ENCODE results near the gene TENM4. TPM values are rescaled to one million over a fixed set of nuclear protein-coding genes. Genes with fewer than 3 reads are reported as not detected.

Gene TENM4
- total and polyA plus RNA-seq, 2 of the 8 experiments (the other 6 are each of a cell fraction or from before 2014, with no cell fraction given), result 3.5 to 7.2 TPM

DNA sequence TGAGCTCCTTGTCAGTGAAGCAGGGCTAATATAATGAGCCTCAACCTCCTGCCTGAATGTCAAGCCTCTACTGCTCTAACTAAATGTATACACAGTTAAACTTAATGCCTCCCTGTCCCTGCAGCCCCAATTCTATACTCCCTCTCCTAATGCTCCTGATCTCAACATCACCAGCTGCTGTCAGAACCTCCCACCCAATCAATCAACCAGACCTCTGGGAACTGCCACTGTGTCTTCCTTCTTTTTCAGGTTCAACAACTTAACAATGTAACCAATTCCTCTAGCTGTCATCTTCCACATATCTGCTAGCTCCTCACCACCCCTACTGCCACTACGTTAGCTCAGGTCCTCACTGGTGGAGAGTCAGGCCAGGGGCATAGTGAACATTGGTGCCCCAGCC, 526.3 kb downstream of the TENM4 start:
- ChIA-PET CTCF (ENCODE audit: partially characterized antibody) (interaction anchor here (0.5 to 5.0 kb wide), 10 partner anchors 28 to 1717 kb away, joined by 3 to 26 read pairs (median 3); no protein-coding TSS in a partner anchor), POLR2A (ENCODE audit: partially characterized antibody) (no interaction called here)
- no peak overlapping the region for H3K27ac ChIP-seq (ENCODE audit: low read depth, low read length)
- no peaks in the 10 kb centered on the region for H3K79me2 ChIP-seq (ENCODE audit: control insufficient read depth in 1 of 2, insufficient read depth in 2 of 2, low read length in 2 of 2)
- H2BK15ac ChIP-seq (ENCODE audit: low read length), result no peak overlapping the region
- no peak overlapping the region for H4K91ac ChIP-seq (replicated peaks; ENCODE audit: insufficient read length, low read length)
- H4K20me1 ChIP-seq (replicated peaks in 1 of 2; ENCODE audit: control insufficient read depth in 1 of 2, insufficient read depth in 2 of 2, low read length in 2 of 2), result no peaks in the 10 kb centered on the region
- H4K8ac ChIP-seq (ENCODE audit: extremely low read depth, insufficient read depth, low read length), result no peak overlapping the region
- H3K79me1 ChIP-seq (ENCODE audit: low read depth, low read length), result no peaks in the 10 kb centered on the region
- no peak overlapping the region for H2BK120ac ChIP-seq (replicated peaks; ENCODE audit: low read depth, low read length)
- no peak overlapping the region for H3K4me2 ChIP-seq (ENCODE audit: insufficient read depth in 1 of 2, low read depth in 2 of 2, low read length in 2 of 2)
- no peak overlapping the region for H3K4ac ChIP-seq (replicated peaks; ENCODE audit: insufficient read length, low read depth, low read length)
- no peaks in the 10 kb centered on the region for H3K4me1 ChIP-seq (replicated peaks in 1 of 4; ENCODE audit: control insufficient read depth in 3 of 4, insufficient read depth in 4 of 4, low read length in 3 of 4)
- H3K23me2 ChIP-seq (ENCODE audit: low read depth, low read length), result no peaks in the 10 kb centered on the region
- no peak overlapping the region for H3K18ac ChIP-seq (ENCODE audit: extremely low read depth, low read length)
- H2BK12ac ChIP-seq (ENCODE audit: low read depth, low read length), result no peak overlapping the region
- H3K36me3 ChIP-seq (ENCODE audit: control insufficient read depth in 2 of 4, insufficient read depth in 4 of 4, low read length in 3 of 4), result no peaks in the 10 kb centered on the region
- H3K9me3 ChIP-seq (ENCODE audit: insufficient read depth in 2 of 2, low read depth in 1 of 2, low read length in 1 of 2), result no peaks in the 10 kb centered on the region
- H3K27me3 ChIP-seq (replicated peaks in 1 of 4; ENCODE audit: control insufficient read depth in 3 of 4, extremely low read depth in 1 of 4, insufficient read depth in 3 of 4, low read length in 3 of 4), result no peaks in the 10 kb centered on the region
- no peak for FAIRE-seq
- H3K9ac ChIP-seq (replicated peaks in 1 of 4; ENCODE audit: extremely low read depth in 1 of 4, low read depth in 3 of 4, low read length in 3 of 4), result no peak overlapping the region
- no peak overlapping the region for H3K56ac ChIP-seq (replicated peaks; ENCODE audit: insufficient read length, low read depth, low read length)
- DNase-seq (ENCODE audit: low read depth in 1 of 2, low spot score in 2 of 2), result no peak
- no peak overlapping the region for H3K23ac ChIP-seq (ENCODE audit: insufficient read length)
- H3K4me3 ChIP-seq (ENCODE audit: extremely low read depth in 1 of 4, insufficient read depth in 2 of 4, low read depth in 3 of 4, low read length in 4 of 4), result no peak overlapping the region
- H3K14ac ChIP-seq (ENCODE audit: insufficient read length), result no peak overlapping the region
- WGBS, 2 experiments (ENCODE audit: extremely low coverage in 1 of 2, insufficient coverage in 1 of 2, insufficient read length in 1 of 2, insufficient replicate concordance in 2 of 2, low coverage in 1 of 2, low lambda C conversion rate in 2 of 2, missing lambda C conversion rate in 1 of 2), result 61% methylated on average over 1 of the region's 1 CpG; no CpG with 5 or more reads in 1 of the 2 experiments
- H2AK5ac ChIP-seq (ENCODE audit: low read depth, low read length), result no peak overlapping the region
- H2BK20ac ChIP-seq (ENCODE audit: low read length), result no peak overlapping the region
- H2AFZ ChIP-seq (ENCODE audit: low read length), result no peak overlapping the region
- no peak overlapping the region for H4K5ac ChIP-seq (ENCODE audit: insufficient read length, low read depth, low read length)
- no peak overlapping the region for H2BK5ac ChIP-seq (ENCODE audit: low read depth, low read length)
- TF ChIP-seq SUZ12 (IDR thresholded peaks at IDR 0.05; ENCODE audit: low read length) (no peak), ZNF274 (IDR thresholded peaks at IDR 0.05; ENCODE audit: borderline replicate concordance, extremely low read depth, low read length) (no peak), SP4 (IDR thresholded peaks at IDR 0.05; ENCODE audit: low read length) (no peak)
